Mucosa of descending colon (tissue), 3 donors: ENCODE results near the gene ZFYVE19. TPM values are rescaled to one million over a fixed set of nuclear protein-coding genes. Genes with fewer than 3 reads are reported as not detected.

ENCODE experiments used
- ATAC-seq: fragments of 200-7000 bp; cut with Tn5 transposase; one replicate; pipeline ENCODE4 v1.9.1; 2020; ENCODE audit warnings: mild to moderate bottlenecking, moderate library complexity
- DNase-seq, 3 donors: peaks; one replicate each; pipeline ENCODE4 v3.0.0-alpha.2; 2020
- H3K36me3 ChIP-seq: fragments of 200-600 bp; one replicate; pipeline ENCODE4 v1.8.0; 2021; ENCODE audit warnings: low read depth, mild to moderate bottlenecking
- H3K4me1 ChIP-seq: fragments of 200-600 bp; one replicate; pipeline ENCODE4 v1.8.0; 2021; ENCODE audit warnings: low read depth, mild to moderate bottlenecking
- H3K4me3 ChIP-seq: fragments of 200-600 bp; one replicate; pipeline ENCODE4 v1.8.0; 2021; ENCODE audit warnings: mild to moderate bottlenecking
- H3K9me3 ChIP-seq: fragments of 200-600 bp; one replicate; pipeline ENCODE4 v1.8.0; 2021; ENCODE audit warnings: mild to moderate bottlenecking
- intact Hi-C, 2 donors: fragments of 100-400 bp; cut with DNase I in 1 of 2; cut with micrococcal nuclease in 1 of 2; formaldehyde crosslinking; loops; one replicate each; pipeline versions ENCODE4 v1.11.0 to v1.11.1; 2022; cut with DNase I, micrococcal nuclease
- total RNA-seq, 3 donors: library from RNA; stranded (reverse); fragmentation: NEBNext Ultra II Directional in 2 of 3; extraction: Animal tissue kit (Norgen Biotek cat#: 25700) in 2 of 3; gene quantifications; one replicate each; pipeline versions ENCODE4 v1.2.1 to v1.2.4, GENCODE V29; 2021 to 2023
- TF ChIP-seq, protein P1 (sequence below): fragments of 200-600 bp; IDR thresholded peaks from one replicate; pipeline ENCODE4 v1.8.0; 2022; ENCODE audit warnings: antibody characterized with exemption, mild to moderate bottlenecking
- donor health status: DM: no; HTN: no; CAD: no; lungs with moderate emphysema.
- donor health status: DM: no; HTN: no; CAD: no.
- donor health status: DM: no; HTN: yes; CAD: no.

The ZFYVE19 gene
- total RNA-seq, 3 donors from 2014 or later: 22.2 to 37.5 (median 36.5) TPM

- intact Hi-C loops: no loop called here
- DNase-seq (peak in 1 of 3 donors; percentile 51), ATAC-seq (peak; percentile 37)
- Histone ChIP-seq H3K4me3 (no peak overlapping the region), H3K4me1 (peaks cover 20% of the 10 kb centered on the region), H3K9me3 (no peaks in the 10 kb centered on the region), H3K36me3 (no peaks in the 10 kb centered on the region)
- TF ChIP-seq, protein P1, sequence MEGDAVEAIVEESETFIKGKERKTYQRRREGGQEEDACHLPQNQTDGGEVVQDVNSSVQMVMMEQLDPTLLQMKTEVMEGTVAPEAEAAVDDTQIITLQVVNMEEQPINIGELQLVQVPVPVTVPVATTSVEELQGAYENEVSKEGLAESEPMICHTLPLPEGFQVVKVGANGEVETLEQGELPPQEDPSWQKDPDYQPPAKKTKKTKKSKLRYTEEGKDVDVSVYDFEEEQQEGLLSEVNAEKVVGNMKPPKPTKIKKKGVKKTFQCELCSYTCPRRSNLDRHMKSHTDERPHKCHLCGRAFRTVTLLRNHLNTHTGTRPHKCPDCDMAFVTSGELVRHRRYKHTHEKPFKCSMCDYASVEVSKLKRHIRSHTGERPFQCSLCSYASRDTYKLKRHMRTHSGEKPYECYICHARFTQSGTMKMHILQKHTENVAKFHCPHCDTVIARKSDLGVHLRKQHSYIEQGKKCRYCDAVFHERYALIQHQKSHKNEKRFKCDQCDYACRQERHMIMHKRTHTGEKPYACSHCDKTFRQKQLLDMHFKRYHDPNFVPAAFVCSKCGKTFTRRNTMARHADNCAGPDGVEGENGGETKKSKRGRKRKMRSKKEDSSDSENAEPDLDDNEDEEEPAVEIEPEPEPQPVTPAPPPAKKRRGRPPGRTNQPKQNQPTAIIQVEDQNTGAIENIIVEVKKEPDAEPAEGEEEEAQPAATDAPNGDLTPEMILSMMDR: no peak
Observed at GRCh38 chr15:40846841-40847222, 39.9 kb downstream of the ZFYVE19 start.

DNA sequence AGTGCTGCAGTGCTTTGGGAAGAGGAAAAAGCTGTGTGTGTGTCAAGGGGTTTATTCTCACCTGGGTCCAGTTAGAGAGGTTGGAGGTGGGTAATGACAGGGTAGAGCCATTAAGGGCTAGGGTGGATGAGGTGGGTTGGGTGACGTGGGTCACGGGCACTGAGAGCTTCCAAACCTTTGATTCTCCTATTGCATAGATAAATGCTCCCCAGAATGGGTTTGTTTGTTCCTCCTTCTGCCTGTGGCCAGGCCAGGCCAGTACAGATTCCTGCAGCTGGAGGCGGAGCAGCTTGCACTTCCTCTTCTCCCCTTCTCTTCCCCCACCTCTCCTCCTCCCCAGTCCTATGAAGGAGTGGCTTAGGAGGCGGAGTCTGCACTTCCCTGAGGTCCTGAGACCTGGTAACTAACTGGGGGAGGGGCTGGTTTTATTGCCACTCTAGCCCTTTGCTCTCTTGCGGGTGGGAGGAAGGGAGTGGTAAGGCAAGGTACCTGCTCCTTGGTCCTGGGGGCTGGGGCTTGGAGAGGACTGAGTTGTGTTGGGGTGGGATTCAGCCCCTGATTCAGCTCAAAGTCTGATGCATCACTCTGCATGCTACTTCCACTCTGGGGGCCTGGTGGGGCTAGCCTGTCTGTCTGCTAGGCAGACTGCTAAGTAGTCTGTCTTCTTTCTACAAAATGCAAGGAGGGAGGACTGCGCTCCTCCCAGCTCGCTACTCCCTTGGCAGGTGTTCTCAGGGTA is 40.5 kb downstream of the ZFYVE19 start:
- no peaks in the 10 kb centered on the region for H3K36me3 ChIP-seq
- ATAC-seq (peak; percentile 73), DNase-seq (peak; percentile 83 to 95 (median 87))
- TF ChIP-seq, protein P1: no peak
- intact Hi-C loops: no loop called here
- no peaks in the 10 kb centered on the region for H3K9me3 ChIP-seq
- peaks cover 24% of the 10 kb centered on the region for H3K4me1 ChIP-seq
- H3K4me3 ChIP-seq: no peak overlapping the region

DNA sequence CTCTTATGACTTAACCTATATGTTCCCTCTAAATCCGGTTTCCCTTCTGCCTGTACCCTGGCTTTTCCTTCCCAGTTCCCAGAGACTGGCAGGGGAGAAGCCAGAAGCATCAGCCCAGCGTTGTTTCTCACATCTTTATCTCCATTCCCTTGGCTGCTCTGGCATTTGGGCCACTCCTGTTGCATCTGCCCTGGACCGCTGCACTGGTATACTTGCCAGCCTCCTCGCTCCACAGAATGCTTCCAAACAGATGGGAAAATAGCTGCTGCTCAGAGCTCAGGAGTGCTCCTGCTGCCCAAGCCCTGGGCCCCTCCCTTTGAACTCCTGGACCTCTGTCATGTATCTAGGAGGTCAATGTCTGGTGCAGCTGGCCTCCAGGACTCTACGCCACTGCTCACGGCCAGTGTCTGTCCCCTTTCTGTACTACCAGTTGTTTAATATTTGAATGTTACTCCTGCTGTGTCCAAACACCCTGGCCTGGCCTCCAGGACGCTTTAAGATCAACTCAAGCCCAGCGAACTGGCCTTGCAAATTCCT is 43.8 kb downstream of the ZFYVE19 start:
- peak in 2 of 3 donors; percentile 35 to 37 for DNase-seq
- intact Hi-C loops: no loop called here
- Histone ChIP-seq H3K4me1 (peaks cover 26% of the 10 kb centered on the region), H3K36me3 (peaks cover 3% of the 10 kb centered on the region), H3K9me3 (no peaks in the 10 kb centered on the region), H3K4me3 (no peak overlapping the region)
- TF ChIP-seq, protein P1: no peak
- no peak for ATAC-seq

GRCh38 chr15:40852529-40852928 is 45.6 kb downstream of the ZFYVE19 start:
- intact Hi-C loops: no loop called here
- Histone ChIP-seq H3K9me3 (no peaks in the 10 kb centered on the region), H3K36me3 (peaks cover 3% of the 10 kb centered on the region), H3K4me1 (peaks cover 40% of the 10 kb centered on the region), H3K4me3 (no peak overlapping the region)
- TF ChIP-seq, protein P1: no peak
- DNase-seq (peak; percentile 49 to 94 (median 69)), ATAC-seq (peak; percentile 82)

DNA sequence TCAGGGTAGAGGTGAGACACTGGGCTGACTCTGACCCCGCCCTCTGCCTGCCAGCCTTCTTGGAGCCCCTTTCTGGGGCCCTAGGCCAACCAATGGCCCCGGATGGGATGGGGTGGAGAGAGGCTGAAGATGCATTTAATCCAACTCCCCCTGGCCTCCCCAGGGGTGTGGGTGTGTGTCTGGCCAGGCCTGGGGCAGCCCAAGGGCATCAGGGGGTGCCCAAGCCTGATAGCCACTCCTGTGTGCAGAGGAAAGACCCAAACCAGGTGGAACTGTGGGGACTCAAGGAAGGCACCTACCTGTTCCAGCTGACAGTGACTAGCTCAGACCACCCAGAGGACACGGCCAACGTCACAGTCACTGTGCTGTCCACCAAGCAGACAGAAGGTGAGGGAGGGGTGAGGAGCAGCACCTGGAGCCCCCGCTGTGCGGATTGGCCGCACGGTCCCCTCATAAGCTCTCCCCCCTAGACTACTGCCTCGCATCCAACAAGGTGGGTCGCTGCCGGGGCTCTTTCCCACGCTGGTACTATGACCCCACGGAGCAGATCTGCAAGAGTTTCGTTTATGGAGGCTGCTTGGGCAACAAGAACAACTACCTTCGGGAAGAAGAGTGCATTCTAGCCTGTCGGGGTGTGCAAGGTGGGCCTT is 46.5 kb downstream of the ZFYVE19 start:
- DNase-seq (peak in 1 of 3 donors; percentile 45), ATAC-seq (no peak)
- Histone ChIP-seq H3K4me3 (no peak overlapping the region), H3K36me3 (peaks cover 3% of the 10 kb centered on the region), H3K4me1 (peaks cover 42% of the 10 kb centered on the region), H3K9me3 (no peaks in the 10 kb centered on the region)
- TF ChIP-seq, protein P1: no peak
- intact Hi-C loops: no loop called here
